ENCODE data around the gene LRRTM4. TPM values are rescaled to one million over a fixed set of nuclear protein-coding genes. Genes with fewer than 3 reads are reported as not detected.

The LRRTM4 gene
- total and polyA plus RNA-seq, 8 donors = 0.15 to 1.3 (median 0.28) TPM; not detected in 1

DNA sequence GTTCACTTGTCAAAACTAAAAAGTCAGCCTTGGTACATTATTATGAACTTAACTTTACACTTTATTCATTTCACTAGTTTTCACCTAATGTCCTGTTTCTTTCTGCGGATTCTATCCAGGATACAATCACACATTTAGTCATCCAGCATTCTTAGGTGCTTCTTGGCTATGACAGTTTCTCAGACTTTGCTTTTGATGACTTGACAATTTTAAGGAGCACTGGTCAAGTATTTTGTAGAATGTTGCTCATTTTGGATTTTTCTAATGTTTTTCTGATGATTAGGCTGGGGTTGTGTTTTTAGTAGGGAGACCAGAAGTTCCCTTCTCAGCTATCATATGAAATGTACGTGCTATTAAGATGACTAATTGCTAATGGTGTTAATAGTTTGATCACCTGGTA, 601.2 kb downstream of the LRRTM4 start:
- ATAC-seq = no peak

DNA sequence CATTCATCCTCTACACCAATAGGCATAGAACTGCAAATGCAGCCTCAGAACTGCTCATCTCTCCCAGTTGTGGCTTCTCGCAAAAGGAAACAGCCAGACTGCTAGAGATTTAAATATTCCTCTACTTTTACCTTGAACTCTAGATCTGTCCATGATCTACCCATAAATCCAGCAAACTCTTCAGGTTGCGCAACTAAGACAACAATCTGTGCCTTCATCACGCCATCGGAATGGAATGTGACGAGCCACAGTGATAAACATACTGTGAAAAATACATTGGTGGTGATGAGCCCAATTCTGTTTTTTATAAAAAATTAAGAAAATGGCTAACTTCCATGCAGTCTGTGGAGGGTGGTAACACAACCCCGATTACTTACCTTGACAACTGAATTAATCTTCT, 626.7 kb downstream of the LRRTM4 start:
- Histone ChIP-seq H3K27ac (no peak overlapping the region), H3K9me3 (no peaks in the 10 kb centered on the region), H3K27me3 (no peaks in the 10 kb centered on the region), H3K36me3 (no peaks in the 10 kb centered on the region), H3K4me3 (no peak overlapping the region), H3K4me1 (no peaks in the 10 kb centered on the region)
- 60 to 78% methylated on average over 6 of the region's 6 CpGs for WGBS, 2 donors
- intact Hi-C loops (cut with DNase I) = no loop called here
- no peak for TF ChIP-seq CTCF (IDR thresholded peaks at IDR 0.05)
- FAIRE-seq (no peak), DNase-seq (no peak), ATAC-seq (no peak)

More for the DNA sequence above, 601.2 kb downstream of the LRRTM4 start:
- Histone ChIP-seq H3K27ac (no peak overlapping the region), H3K4me3 (no peak overlapping the region), H3K4me1 (no peaks in the 10 kb centered on the region), H3K9me3 (no peaks in the 10 kb centered on the region), H3K36me3 (no peaks in the 10 kb centered on the region), H3K27me3 (no peaks in the 10 kb centered on the region)
- DNase-seq (no peak), FAIRE-seq (no peak)
- no peak for TF ChIP-seq CTCF (IDR thresholded peaks at IDR 0.05)
- WGBS, 2 donors = 38 to 44% methylated on average over 2 of the region's 2 CpGs
- intact Hi-C loops (cut with DNase I) = no loop called here

GRCh38 chr2:76870581-76870980, 651.6 kb downstream of the LRRTM4 start:
- no peaks in the 10 kb centered on the region for H3K9me3 ChIP-seq
- H3K4me3 ChIP-seq = no peak overlapping the region
- no peaks in the 10 kb centered on the region for H3K27me3 ChIP-seq
- H3K4me1 ChIP-seq = no peaks in the 10 kb centered on the region
- TF ChIP-seq CTCF (IDR thresholded peaks at IDR 0.05) = no peak
- FAIRE-seq = no peak
- no peaks in the 10 kb centered on the region for H3K36me3 ChIP-seq
- no peak for ATAC-seq
- no peak overlapping the region for H3K27ac ChIP-seq
- no peak for DNase-seq
- intact Hi-C loops (cut with DNase I) = no loop called here
- 3 to 9% methylated on average over 1 of the region's 1 CpG for WGBS, 2 donors

- no peak overlapping the region for H3K4me3 ChIP-seq
- DNase-seq (no peak), FAIRE-seq (no peak), ATAC-seq (no peak)
- WGBS, 2 donors = 73 to 82% methylated on average over 1 of the region's 1 CpG
- H3K4me1 ChIP-seq = no peaks in the 10 kb centered on the region
- no peaks in the 10 kb centered on the region for H3K27me3 ChIP-seq
- no peaks in the 10 kb centered on the region for H3K9me3 ChIP-seq
- no peaks in the 10 kb centered on the region for H3K36me3 ChIP-seq
- no peak overlapping the region for H3K27ac ChIP-seq
- TF ChIP-seq CTCF (IDR thresholded peaks at IDR 0.05) = no peak
- intact Hi-C loops (cut with DNase I) = no loop called here
These were observed 652.2 kb downstream of the LRRTM4 start for GRCh38 chr2:76870011-76870410.

GRCh38 chr2:76867854-76868253, 654.3 kb downstream of the LRRTM4 start:
- no peak for TF ChIP-seq CTCF (IDR thresholded peaks at IDR 0.05)
- Histone ChIP-seq H3K27ac (no peak overlapping the region), H3K36me3 (no peaks in the 10 kb centered on the region), H3K9me3 (no peaks in the 10 kb centered on the region), H3K27me3 (no peaks in the 10 kb centered on the region), H3K4me1 (no peaks in the 10 kb centered on the region), H3K4me3 (no peak overlapping the region)
- DNase-seq (peak in 1 of 6 donors; percentile 13), FAIRE-seq (no peak), ATAC-seq (no peak)
- 26 to 41% methylated on average over 2 of the region's 2 CpGs for WGBS, 2 donors
- intact Hi-C loops (cut with DNase I) = no loop called here

Measured in pancreas (tissue), 10 donors.